HEK293 (cell line): ENCODE measurements around the gene DDAH1.

ENCODE experiments used
- SP2 ChIP-seq: fragments of 450-650 bp; formaldehyde crosslinking; IDR thresholded peaks from 2 replicates; pipeline ENCODE4 v1.5.1; 2016; ENCODE audit warnings: missing biosample characterization, missing genetic modification characterization
- ZBTB17 ChIP-seq: fragments of 450-650 bp; formaldehyde crosslinking; IDR thresholded peaks from 2 replicates; pipeline ENCODE4 v1.5.1; 2016; ENCODE audit warnings: missing biosample characterization, missing genetic modification characterization
- ZNF10 ChIP-seq: fragments of 450-650 bp; formaldehyde crosslinking; IDR thresholded peaks from 2 replicates; pipeline ENCODE4 v1.5.1; 2017; ENCODE audit warnings: missing biosample characterization, missing genetic modification characterization
- ZNF24 ChIP-seq: fragments of 450-650 bp; formaldehyde crosslinking; IDR thresholded peaks from 2 replicates; pipeline ENCODE4 v1.5.1; 2016; ENCODE audit warnings: missing biosample characterization, missing genetic modification characterization
- ZNF274 ChIP-seq, 2 experiments: fragments of 200-500 bp in 1 of 2; fragments of 450-650 bp in 1 of 2; sonication (Bioruptor generic) in 1 of 2; formaldehyde crosslinking in 1 of 2; IDR thresholded peaks; 2 replicates each; pipeline versions ENCODE4 v1.5.1 to v1.6.1; 2014 to 2016; ENCODE audit warnings: borderline replicate concordance in 1 of 2, inconsistent platforms in 1 of 2, low read length in 1 of 2, missing biosample characterization in 1 of 2, missing genetic modification characterization in 1 of 2
- ZNF341 ChIP-seq: fragments of 450-650 bp; formaldehyde crosslinking; IDR thresholded peaks from 2 replicates; pipeline ENCODE4; 2016; ENCODE audit warnings: low read depth, missing biosample characterization, missing genetic modification characterization
- ZNF391 ChIP-seq: fragments of 450-650 bp; formaldehyde crosslinking; IDR thresholded peaks from 2 replicates; pipeline ENCODE4 v1.5.1; 2016; ENCODE audit warnings: low read depth, missing biosample characterization, missing genetic modification characterization, borderline replicate concordance
- ZNF777 ChIP-seq: fragments of 450-650 bp; formaldehyde crosslinking; IDR thresholded peaks from 2 replicates; pipeline ENCODE4 v1.5.1; 2017; ENCODE audit warnings: missing biosample characterization, missing genetic modification characterization, borderline replicate concordance
- ZNF830 ChIP-seq: fragments of 450-650 bp; IDR thresholded peaks from 2 replicates; pipeline ENCODE4 v1.5.0; 2018; ENCODE audit warnings: missing biosample characterization, missing genetic modification characterization, low read depth, mild to moderate bottlenecking, moderate library complexity
- TF ChIP-seq, protein P1 (sequence below): fragments of 450-650 bp; formaldehyde crosslinking; IDR thresholded peaks from 2 replicates; pipeline ENCODE4 v1.5.1; 2016; ENCODE audit warnings: missing biosample characterization, missing genetic modification characterization
- TF ChIP-seq, protein P2 (sequence below): fragments of 450-650 bp; formaldehyde crosslinking; IDR thresholded peaks from 2 replicates; pipeline ENCODE4 v1.5.1; 2016; ENCODE audit warnings: missing biosample characterization, missing genetic modification characterization

DNA sequence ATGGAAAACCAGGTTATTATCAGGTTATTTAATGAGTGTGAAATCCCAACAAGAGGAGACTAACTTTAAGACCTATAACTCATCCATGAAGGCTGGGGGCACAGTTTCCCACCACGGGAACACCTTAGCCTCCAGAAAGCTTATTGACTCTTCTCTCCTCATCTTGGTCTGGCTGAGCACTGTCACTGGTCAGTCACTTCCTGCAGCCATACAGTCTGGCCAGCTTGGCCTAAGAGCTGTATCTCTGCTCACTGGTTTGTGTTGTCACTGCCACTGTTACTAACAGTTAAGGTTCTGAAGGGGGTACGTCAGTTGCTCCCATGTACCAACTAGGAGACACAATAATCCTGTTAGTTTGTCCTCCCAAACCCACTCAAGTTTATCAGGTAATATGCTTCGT lies 16.7 kb upstream of the DDAH1 start:
- TF ChIP-seq, protein P1, sequence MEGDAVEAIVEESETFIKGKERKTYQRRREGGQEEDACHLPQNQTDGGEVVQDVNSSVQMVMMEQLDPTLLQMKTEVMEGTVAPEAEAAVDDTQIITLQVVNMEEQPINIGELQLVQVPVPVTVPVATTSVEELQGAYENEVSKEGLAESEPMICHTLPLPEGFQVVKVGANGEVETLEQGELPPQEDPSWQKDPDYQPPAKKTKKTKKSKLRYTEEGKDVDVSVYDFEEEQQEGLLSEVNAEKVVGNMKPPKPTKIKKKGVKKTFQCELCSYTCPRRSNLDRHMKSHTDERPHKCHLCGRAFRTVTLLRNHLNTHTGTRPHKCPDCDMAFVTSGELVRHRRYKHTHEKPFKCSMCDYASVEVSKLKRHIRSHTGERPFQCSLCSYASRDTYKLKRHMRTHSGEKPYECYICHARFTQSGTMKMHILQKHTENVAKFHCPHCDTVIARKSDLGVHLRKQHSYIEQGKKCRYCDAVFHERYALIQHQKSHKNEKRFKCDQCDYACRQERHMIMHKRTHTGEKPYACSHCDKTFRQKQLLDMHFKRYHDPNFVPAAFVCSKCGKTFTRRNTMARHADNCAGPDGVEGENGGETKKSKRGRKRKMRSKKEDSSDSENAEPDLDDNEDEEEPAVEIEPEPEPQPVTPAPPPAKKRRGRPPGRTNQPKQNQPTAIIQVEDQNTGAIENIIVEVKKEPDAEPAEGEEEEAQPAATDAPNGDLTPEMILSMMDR (tag by site-specific recombination), result no peak
- no peak for TF ChIP-seq ZNF274 (IDR thresholded peaks at IDR 0.05; ENCODE audit: low read length)
- TF ChIP-seq ZNF274 (tag by site-specific recombination; IDR thresholded peaks at IDR 0.05; ENCODE audit: borderline replicate concordance), result no peak
- TF ChIP-seq SP2 (tag by site-specific recombination), result no peak
- no peak for TF ChIP-seq ZNF10 (tag by site-specific recombination)
- no peak for TF ChIP-seq ZBTB17
- TF ChIP-seq ZNF830, result no peak
- TF ChIP-seq, protein P2, sequence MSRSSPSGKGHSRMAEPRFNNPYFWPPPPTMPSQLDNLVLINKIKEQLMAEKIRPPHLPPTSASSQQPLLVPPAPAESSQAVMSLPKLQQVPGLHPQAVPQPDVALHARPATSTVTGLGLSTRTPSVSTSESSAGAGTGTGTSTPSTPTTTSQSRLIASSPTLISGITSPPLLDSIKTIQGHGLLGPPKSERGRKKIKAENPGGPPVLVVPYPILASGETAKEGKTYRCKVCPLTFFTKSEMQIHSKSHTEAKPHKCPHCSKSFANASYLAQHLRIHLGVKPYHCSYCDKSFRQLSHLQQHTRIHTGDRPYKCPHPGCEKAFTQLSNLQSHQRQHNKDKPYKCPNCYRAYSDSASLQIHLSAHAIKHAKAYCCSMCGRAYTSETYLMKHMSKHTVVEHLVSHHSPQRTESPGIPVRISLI, result no peak
- TF ChIP-seq ZNF777 (tag by site-specific recombination), result no peak
- no peak for TF ChIP-seq ZNF24 (tag by site-specific recombination)
- no peak for TF ChIP-seq ZNF341 (tag by site-specific recombination)
- no peak for TF ChIP-seq ZNF391 (tag by site-specific recombination)
